Activated naive CD8-positive, alpha-beta T cell treated with anti-CD3 and anti-CD28 coated beads, Interleukin-2, amount 50 U/mL, for 24 hours (primary cell): ENCODE results near the gene DNAJB14.
A peak's percentile ranks its signal among the peaks of the same experiment; 100 is the strongest.

Experiments
- ATAC-seq: fragments of 150-1000 bp; cut with Tn5 transposase; one replicate; pipeline ENCODE4 v1.10.0; 2021
- DNase-seq: peaks from one replicate; pipeline ENCODE4 v3.0.0; 2021
- H3K27ac Mint-ChIP-seq: one replicate; pipeline ENCODE4 v1.8.0; 2021; ENCODE audit warnings: mild to moderate bottlenecking, mixed read lengths
- H3K27me3 Mint-ChIP-seq: one replicate; pipeline ENCODE4 v1.8.0; 2021; ENCODE audit warnings: mixed read lengths
- H3K36me3 Mint-ChIP-seq: one replicate; pipeline ENCODE4 v1.8.0; 2021; ENCODE audit warnings: low read depth, mixed read lengths
- H3K4me1 Mint-ChIP-seq: one replicate; pipeline ENCODE4 v1.8.0; 2021; ENCODE audit warnings: mixed read lengths
- H3K4me3 Mint-ChIP-seq: one replicate; pipeline ENCODE4 v1.8.0; 2021; ENCODE audit warnings: mild to moderate bottlenecking, moderate library complexity, mixed read lengths
- H3K9me3 Mint-ChIP-seq: one replicate; pipeline ENCODE4 v1.8.0; 2021; ENCODE audit warnings: mixed read lengths

Gene DNAJB14

GRCh38 chr4:99894998-99895397, 51.4 kb downstream of the DNAJB14 start:
- Mint-ChIP-seq H3K27ac (peak overlapping the region; percentile 83), H3K9me3 (no peaks in the 10 kb centered on the region), H3K36me3 (peaks cover 11% of the 10 kb centered on the region), H3K27me3 (no peaks in the 10 kb centered on the region), H3K4me3 (peak overlapping the region; percentile 97), H3K4me1 (peaks cover 42% of the 10 kb centered on the region)
- DNase-seq: no peak
- no peak for ATAC-seq

GRCh38 chr4:99894161-99894997, 52.0 kb downstream of the DNAJB14 start, which contains the start of gene LAMTOR3:
LAMTOR3 (minus strand) TSS chr4:99894427; CDS start chr4:99893963, 464 bp downstream.
- Mint-ChIP-seq H3K27ac (peak within 1 kb of the TSS; percentile 95), H3K4me3 (peak within 1 kb of the TSS; percentile 97), H3K9me3 (no peaks in the 10 kb centered on the region), H3K27me3 (no peaks in the 10 kb centered on the region), H3K4me1 (peaks cover 42% of the 10 kb centered on the region), H3K36me3 (peaks cover 11% of the 10 kb centered on the region)
- DNase-seq (peak; percentile 86), ATAC-seq (peak; percentile 100)

GRCh38 chr4:99893839-99894160, 52.6 kb downstream of the DNAJB14 start:
- DNase-seq (no peak), ATAC-seq (no peak)
- H3K4me3 Mint-ChIP-seq: peak overlapping the region; percentile 97
- H3K9me3 Mint-ChIP-seq: no peaks in the 10 kb centered on the region
- peaks cover 14% of the 10 kb centered on the region for H3K36me3 Mint-ChIP-seq
- H3K27ac Mint-ChIP-seq: peak overlapping the region; percentile 95
- no peaks in the 10 kb centered on the region for H3K27me3 Mint-ChIP-seq
- peaks cover 42% of the 10 kb centered on the region for H3K4me1 Mint-ChIP-seq

- H3K36me3 Mint-ChIP-seq: peaks cover 14% of the 10 kb centered on the region
- peaks cover 42% of the 10 kb centered on the region for H3K4me1 Mint-ChIP-seq
- ATAC-seq: no peak
- peak overlapping the region; percentile 95 for H3K27ac Mint-ChIP-seq
- no peaks in the 10 kb centered on the region for H3K27me3 Mint-ChIP-seq
- no peak for DNase-seq
- H3K9me3 Mint-ChIP-seq: no peaks in the 10 kb centered on the region
- H3K4me3 Mint-ChIP-seq: peak overlapping the region; percentile 97
Measured at GRCh38 chr4:99893029-99893428, 53.4 kb downstream of the DNAJB14 start.

- Mint-ChIP-seq H3K4me1 (peaks cover 42% of the 10 kb centered on the region), H3K36me3 (peaks cover 15% of the 10 kb centered on the region), H3K4me3 (peak overlapping the region; percentile 9), H3K27ac (no peak overlapping the region), H3K9me3 (no peaks in the 10 kb centered on the region), H3K27me3 (no peaks in the 10 kb centered on the region)
- DNase-seq: no peak
- no peak for ATAC-seq
Measured at GRCh38 chr4:99891351-99891750, 55.1 kb downstream of the DNAJB14 start.

GRCh38 chr4:99887837-99888236, 58.6 kb downstream of the DNAJB14 start:
- Mint-ChIP-seq H3K27me3 (no peaks in the 10 kb centered on the region), H3K9me3 (no peaks in the 10 kb centered on the region), H3K27ac (no peak overlapping the region), H3K4me3 (no peak overlapping the region), H3K4me1 (peaks cover 22% of the 10 kb centered on the region), H3K36me3 (peaks cover 22% of the 10 kb centered on the region)
- DNase-seq (no peak), ATAC-seq (no peak)

- peaks cover 9% of the 10 kb centered on the region for H3K4me1 Mint-ChIP-seq
- no peaks in the 10 kb centered on the region for H3K27me3 Mint-ChIP-seq
- peaks cover 18% of the 10 kb centered on the region for H3K36me3 Mint-ChIP-seq
- no peak overlapping the region for H3K27ac Mint-ChIP-seq
- ATAC-seq: no peak
- H3K9me3 Mint-ChIP-seq: no peaks in the 10 kb centered on the region
- no peak for DNase-seq
- H3K4me3 Mint-ChIP-seq: no peak overlapping the region
Measured at GRCh38 chr4:99886146-99886545, 60.3 kb downstream of the DNAJB14 start.

- Mint-ChIP-seq H3K4me3 (no peak overlapping the region), H3K36me3 (peaks cover 17% of the 10 kb centered on the region), H3K9me3 (no peaks in the 10 kb centered on the region), H3K27ac (no peak overlapping the region), H3K4me1 (peaks cover 5% of the 10 kb centered on the region), H3K27me3 (no peaks in the 10 kb centered on the region)
- ATAC-seq (no peak), DNase-seq (no peak)
Measured at GRCh38 chr4:99885687-99886086, 60.7 kb downstream of the DNAJB14 start.

- Mint-ChIP-seq H3K4me3 (no peak overlapping the region), H3K27me3 (no peaks in the 10 kb centered on the region), H3K9me3 (no peaks in the 10 kb centered on the region), H3K4me1 (peaks cover 1% of the 10 kb centered on the region), H3K36me3 (peaks cover 18% of the 10 kb centered on the region), H3K27ac (no peak overlapping the region)
- DNase-seq (no peak), ATAC-seq (no peak)
Measured at GRCh38 chr4:99885063-99885664, 61.3 kb downstream of the DNAJB14 start.

GRCh38 chr4:99879458-99879857, 67.0 kb downstream of the DNAJB14 start:
- no peaks in the 10 kb centered on the region for H3K4me1 Mint-ChIP-seq
- ATAC-seq (no peak), DNase-seq (no peak)
- H3K36me3 Mint-ChIP-seq: peaks cover 27% of the 10 kb centered on the region
- no peaks in the 10 kb centered on the region for H3K9me3 Mint-ChIP-seq
- no peak overlapping the region for H3K4me3 Mint-ChIP-seq
- no peaks in the 10 kb centered on the region for H3K27me3 Mint-ChIP-seq
- no peak overlapping the region for H3K27ac Mint-ChIP-seq

GRCh38 chr4:99878604-99879003, 67.8 kb downstream of the DNAJB14 start:
- Mint-ChIP-seq H3K4me1 (no peaks in the 10 kb centered on the region), H3K27ac (no peak overlapping the region), H3K36me3 (peaks cover 22% of the 10 kb centered on the region)

GRCh38 chr4:99876946-99877345, 69.5 kb downstream of the DNAJB14 start:
- H3K27ac Mint-ChIP-seq: no peak overlapping the region
- no peaks in the 10 kb centered on the region for H3K9me3 Mint-ChIP-seq
- no peak for DNase-seq
- no peaks in the 10 kb centered on the region for H3K4me1 Mint-ChIP-seq
- H3K4me3 Mint-ChIP-seq: no peak overlapping the region
- peaks cover 26% of the 10 kb centered on the region for H3K36me3 Mint-ChIP-seq
- no peak for ATAC-seq
- no peaks in the 10 kb centered on the region for H3K27me3 Mint-ChIP-seq

More at GRCh38 chr4:99878604-99879003, 67.8 kb downstream of the DNAJB14 start:
- DNase-seq: no peak
- Mint-ChIP-seq H3K4me3 (no peak overlapping the region), H3K27me3 (no peaks in the 10 kb centered on the region), H3K9me3 (no peaks in the 10 kb centered on the region)
- no peak for ATAC-seq

- Mint-ChIP-seq H3K4me3 (no peak overlapping the region), H3K27me3 (no peaks in the 10 kb centered on the region), H3K4me1 (no peaks in the 10 kb centered on the region), H3K27ac (no peak overlapping the region), H3K36me3 (peaks cover 24% of the 10 kb centered on the region), H3K9me3 (no peaks in the 10 kb centered on the region)
- DNase-seq: no peak
- ATAC-seq: no peak
Measured at GRCh38 chr4:99875071-99875470, 71.3 kb downstream of the DNAJB14 start.

GRCh38 chr4:99872570-99872969, 73.8 kb downstream of the DNAJB14 start:
- peaks cover 10% of the 10 kb centered on the region for H3K4me1 Mint-ChIP-seq
- no peaks in the 10 kb centered on the region for H3K9me3 Mint-ChIP-seq
- no peaks in the 10 kb centered on the region for H3K27me3 Mint-ChIP-seq
- ATAC-seq (no peak), DNase-seq (no peak)
- H3K4me3 Mint-ChIP-seq: no peak overlapping the region
- no peak overlapping the region for H3K27ac Mint-ChIP-seq
- peaks cover 29% of the 10 kb centered on the region for H3K36me3 Mint-ChIP-seq

- H3K4me3 Mint-ChIP-seq: no peak overlapping the region
- H3K9me3 Mint-ChIP-seq: no peaks in the 10 kb centered on the region
- ATAC-seq (peak; percentile 99), DNase-seq (no peak)
- H3K4me1 Mint-ChIP-seq: peaks cover 16% of the 10 kb centered on the region
- H3K36me3 Mint-ChIP-seq: peaks cover 37% of the 10 kb centered on the region
- H3K27me3 Mint-ChIP-seq: no peaks in the 10 kb centered on the region
- H3K27ac Mint-ChIP-seq: peak overlapping the region; percentile 72
Measured at GRCh38 chr4:99868126-99868596, 78.3 kb downstream of the DNAJB14 start.
